Stimulated activated CD8-positive, alpha-beta memory T cell treated with anti-CD3 and anti-CD28 coated beads, Interleukin-7, amount 100 ng/mL, for 4 hours (primary cell): Measurements from ENCODE around the gene NAGPA.

ENCODE experiments used
- DNase-seq, 2 donors: peaks; one replicate each; pipeline ENCODE4 v3.0.0-alpha.2; 2020; ENCODE audit warnings: low read depth in 2 of 2

The NAGPA gene

GRCh38 chr16:5027575-5028235 is 6.0 kb downstream of the NAGPA start:
- DNase-seq: no peak

- no peak for DNase-seq
These were observed 6.6 kb downstream of the NAGPA start for GRCh38 chr16:5027086-5027485.

- DNase-seq: no peak
These were observed 7.1 kb downstream of the NAGPA start for GRCh38 chr16:5026664-5027063.

- no peak for DNase-seq
These were observed 8.5 kb downstream of the NAGPA start for GRCh38 chr16:5025171-5025632.

- no peak for DNase-seq
These were observed 9.1 kb downstream of the NAGPA start for GRCh38 chr16:5024632-5025031.

GRCh38 chr16:5022521-5022920 is 11.2 kb downstream of the NAGPA start:
- DNase-seq: no peak

DNA sequence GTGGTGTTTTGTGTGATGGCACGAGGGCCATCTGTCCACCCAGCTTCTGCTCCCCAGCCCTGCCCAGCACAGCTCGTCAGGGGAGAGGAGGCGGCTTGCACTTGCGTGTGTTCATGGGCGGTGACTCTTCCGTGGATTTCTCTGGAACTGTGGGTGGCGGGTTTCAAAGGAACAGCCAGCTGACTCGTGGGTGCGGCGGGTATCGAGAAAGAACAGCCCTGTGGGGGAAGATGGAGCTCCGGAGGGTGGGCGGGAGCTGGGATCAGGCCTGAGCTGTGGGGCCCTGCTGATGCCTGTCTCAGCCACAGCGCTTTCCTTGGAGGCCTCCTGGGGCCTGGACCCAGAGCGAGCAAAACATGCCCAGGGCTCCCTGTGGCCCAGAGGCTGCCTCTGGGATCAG is 13.2 kb downstream of the NAGPA start:
- DNase-seq: no peak

DNA sequence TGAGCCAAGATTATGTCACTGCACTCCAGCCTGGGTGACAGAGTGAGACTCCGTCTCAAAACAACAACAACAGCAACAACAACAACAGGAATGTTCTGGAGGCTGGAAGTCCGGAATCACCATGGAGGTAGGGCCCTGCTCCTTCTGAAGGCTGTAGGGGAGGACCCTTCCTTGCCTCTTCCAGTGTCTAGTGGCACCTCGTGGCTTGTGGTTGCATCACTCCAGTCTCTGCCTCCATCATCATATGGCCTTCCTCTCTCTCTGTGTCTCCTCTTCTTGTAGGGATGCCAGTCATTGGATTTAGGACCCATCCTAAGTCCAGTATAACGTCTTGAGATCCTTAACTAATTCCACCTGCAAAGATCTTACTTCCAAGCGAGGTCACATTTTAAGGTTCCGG is 14.0 kb downstream of the NAGPA start:
- DNase-seq: no peak

- no peak for DNase-seq
These were observed 14.9 kb downstream of the NAGPA start for GRCh38 chr16:5018793-5019192.

- no peak for DNase-seq
These were observed 16.1 kb downstream of the NAGPA start for GRCh38 chr16:5017678-5017969.

DNA sequence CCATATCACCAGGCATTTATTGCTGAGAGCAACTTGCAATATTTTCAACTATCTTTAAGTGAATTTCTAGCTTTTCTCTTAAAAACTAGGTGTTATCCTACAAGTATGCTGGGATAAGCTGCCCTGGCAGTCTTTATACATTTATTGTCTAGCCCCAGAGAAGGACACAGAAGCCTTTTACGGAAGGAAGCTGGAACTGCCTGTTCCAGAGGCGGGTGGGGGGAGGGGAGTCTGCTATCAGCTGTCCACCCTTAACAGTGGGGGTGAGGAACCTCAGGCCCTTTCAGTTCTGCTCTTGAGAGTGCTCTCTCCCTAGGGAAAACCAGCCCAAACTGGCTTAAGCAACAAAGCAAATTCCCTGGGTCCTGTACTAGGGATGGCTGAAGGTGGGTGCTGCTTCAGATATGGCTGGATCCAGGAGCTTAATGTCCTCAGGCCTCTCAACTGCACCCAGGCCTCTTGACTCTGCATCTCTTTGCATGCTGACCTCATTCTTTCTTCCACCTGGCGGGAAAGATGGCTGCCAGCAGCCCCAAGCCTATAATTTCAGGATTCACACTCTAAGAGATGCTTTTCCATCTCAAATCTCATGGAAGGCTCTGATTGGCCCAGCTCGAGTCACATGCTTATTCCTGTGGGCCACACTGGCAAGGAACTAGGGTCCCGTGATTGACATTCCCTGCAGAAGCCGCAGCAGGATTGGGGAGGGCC is 16.6 kb downstream of the NAGPA start:
- no peak for DNase-seq

- DNase-seq: no peak
These were observed 17.8 kb downstream of the NAGPA start for GRCh38 chr16:5015887-5016286.

DNA sequence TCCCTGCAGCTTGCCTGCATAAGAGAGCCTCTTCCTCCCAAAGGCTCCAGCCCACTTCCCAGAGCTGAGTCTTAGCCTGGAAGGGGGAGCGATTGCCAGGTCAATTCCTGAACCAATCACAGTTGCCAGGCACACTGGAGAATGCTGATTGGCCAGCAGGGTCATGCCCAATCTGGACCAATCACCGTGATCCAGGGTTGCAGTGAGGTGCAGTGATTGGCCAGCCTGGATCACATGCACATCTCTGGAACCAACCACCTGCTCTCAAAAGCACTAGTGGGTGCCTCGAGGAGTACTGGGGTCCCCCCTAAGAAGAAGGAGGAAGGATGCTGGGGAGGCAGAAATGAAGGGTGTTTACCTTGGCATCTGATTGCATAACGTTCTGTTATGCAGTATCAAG is 18.4 kb downstream of the NAGPA start:
- DNase-seq: no peak

GRCh38 chr16:5012887-5013286 is 20.8 kb downstream of the NAGPA start:
- no peak for DNase-seq

- no peak for DNase-seq
These were observed 22.1 kb downstream of the NAGPA start for GRCh38 chr16:5011637-5012036.

DNA sequence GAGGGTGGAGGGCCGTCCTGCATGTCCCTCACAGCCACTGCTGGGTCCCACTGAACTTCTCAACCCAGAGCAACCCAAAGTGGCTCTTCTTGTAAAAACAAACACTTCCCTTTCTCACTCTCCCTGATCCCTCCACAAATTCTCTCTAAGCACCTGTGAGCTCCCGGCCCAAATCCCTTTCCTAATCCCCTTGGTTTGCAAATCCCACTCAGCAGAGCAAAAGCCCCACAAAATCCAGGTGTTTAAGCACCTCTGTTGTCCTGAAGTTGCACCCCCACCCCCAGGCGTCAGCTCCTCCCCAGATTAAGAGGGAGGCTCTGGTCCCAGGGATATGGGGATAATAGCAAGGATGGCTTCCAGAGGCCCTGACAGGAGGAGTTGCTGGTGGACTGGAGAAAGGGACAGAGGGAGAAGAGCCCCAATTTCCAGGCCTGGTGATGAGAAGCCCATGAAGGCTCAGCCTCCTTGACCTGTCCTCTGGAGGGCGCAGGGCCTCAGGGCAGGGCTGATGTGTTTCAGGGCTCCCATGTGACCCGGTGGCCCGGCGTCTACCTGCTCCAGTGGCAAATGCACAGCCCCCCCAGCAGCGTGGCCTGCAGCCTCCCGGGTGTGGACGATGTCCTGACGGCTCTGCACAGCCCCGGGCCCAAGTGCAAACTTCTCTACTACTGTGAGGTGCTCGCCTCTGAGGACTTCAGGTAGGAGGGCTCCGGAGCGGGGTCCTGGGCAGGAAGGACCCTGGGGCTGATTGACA is 23.0 kb downstream of the NAGPA start:
- no peak for DNase-seq

DNA sequence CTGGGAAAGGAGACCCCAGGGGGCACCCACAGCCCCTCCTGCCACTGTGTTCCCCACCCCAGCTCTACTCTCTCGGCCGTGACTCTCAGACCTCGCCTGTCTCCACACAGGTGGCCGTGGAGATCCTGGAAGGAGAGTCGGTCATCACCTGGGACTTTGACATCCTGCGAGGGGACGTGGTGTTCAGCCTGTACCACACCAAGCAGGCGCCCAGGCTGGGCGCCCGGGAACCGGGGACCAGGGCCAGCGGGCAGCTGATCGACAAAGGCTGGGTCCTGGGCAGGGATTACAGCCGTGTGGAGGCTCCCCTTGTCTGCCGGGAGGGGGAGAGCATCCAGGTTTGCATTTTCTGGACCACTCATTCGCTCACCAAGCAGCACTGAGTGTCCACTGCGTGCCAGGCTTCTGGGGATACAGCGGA is 25.4 kb downstream of the NAGPA start:
- DNase-seq: no peak

DNA sequence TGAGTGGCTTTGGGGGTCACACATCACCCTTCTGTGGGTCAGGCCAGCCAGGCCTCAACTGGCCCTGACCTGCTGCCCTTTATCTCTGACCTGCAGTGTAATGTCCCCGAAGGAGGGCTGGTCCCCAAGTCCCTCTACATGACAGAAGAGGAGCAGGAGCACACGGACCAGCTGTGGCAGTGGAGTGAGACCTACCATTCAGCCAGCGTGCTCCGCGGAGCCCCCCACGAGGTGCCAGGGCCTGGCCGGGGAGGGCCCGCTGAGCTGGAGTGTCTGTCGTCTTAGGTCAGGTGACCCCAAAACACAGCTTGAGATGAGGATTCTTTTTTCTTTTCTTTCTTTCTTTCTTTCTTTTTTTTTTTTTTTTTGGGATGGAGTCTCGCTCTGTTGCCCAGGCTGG is 26.5 kb downstream of the NAGPA start:
- DNase-seq: no peak

DNA sequence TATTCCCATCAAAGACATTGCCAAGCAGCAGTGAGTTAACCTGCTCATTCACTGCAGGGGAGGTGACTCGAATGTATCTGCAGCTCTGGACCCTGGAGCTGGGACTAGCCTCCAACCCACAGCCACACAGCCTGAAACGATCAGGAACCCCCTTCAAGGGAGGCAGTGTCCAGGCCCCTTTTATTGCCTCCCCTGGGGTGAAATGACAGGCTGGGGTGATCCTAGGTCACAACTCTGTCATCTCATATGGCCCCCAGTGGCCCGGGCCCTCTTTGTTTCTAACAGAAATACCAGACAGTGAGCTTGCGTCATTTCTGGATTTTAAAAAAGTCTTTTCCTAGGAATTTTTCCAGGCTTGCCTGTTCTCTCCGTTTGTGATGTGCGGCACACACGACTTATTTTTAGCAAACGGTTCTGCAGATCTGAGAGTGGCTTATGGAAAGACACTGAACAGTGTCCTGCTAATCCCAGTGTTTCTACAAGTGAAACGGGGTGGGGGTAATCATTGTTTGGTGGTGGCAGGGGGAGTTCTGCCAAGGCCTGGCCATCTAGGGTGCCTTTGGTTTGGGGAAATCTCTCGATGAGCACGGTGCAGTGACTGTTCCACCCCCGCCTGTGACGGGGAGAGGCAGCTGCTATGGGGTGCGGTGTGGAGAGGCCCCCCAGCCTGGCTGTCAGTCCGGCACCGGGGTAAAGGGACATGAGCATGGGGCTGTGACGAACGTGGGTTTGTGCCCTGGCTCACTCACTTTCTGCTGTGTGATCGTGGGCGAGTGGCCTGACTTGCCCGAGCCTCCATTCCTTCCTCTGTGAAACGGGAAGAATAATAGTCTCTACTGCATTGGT is 27.2 kb downstream of the NAGPA start:
- DNase-seq: no peak

- no peak for DNase-seq
These were observed 27.8 kb downstream of the NAGPA start for GRCh38 chr16:5005916-5006315.

GRCh38 chr16:5004311-5004710 is 29.4 kb downstream of the NAGPA start:
- no peak for DNase-seq

DNA sequence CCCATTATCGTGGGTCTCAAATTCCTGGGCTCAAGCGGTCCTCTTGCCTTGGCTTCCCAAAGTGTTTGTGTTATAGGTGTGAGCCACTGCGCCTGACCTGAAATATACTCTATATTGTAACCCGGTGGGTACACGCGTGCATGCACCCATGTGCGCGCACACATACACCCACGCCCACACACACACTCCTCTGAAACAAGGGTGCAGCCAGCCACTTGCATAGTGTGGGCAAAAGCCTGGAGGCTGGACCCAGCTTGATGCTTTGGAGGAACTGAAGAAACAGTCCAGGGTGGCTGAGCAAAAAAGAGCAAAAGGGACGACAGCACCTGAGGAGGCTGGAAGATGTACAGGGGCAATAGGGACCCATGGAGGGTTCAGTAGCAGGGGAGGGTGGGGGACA is 29.9 kb downstream of the NAGPA start:
- DNase-seq: no peak
